Measurements from ENCODE around the gene CD36. TPM values are rescaled to one million over a fixed set of nuclear protein-coding genes. Genes with fewer than 3 reads are reported as not detected.

Gene CD36
- total RNA-seq, 1 experiment from 2014 or later: 0.28 TPM

DNA sequence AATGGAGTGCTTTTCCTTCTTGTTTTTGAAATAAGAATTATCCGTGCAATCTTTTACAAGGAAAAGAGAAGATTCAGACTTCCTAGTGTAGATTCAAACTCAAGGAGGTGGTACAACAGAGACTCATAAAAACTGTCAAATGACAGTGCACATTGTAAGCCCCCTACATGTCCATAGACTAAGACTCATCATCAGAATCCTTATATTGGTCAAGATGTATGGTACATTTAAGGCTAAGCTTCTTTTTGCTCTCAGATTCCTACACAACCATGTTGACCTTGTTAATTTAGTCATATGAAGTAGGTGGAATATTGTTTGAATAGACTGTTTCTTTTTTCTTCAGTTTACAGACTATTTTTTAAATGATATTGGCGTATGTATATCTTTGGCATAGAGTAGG lies 11.6 kb downstream of the CD36 start:
- Histone ChIP-seq H3K27ac (ENCODE audit: insufficient read length, low read depth, low read length) (no peak overlapping the region), H2BK15ac (ENCODE audit: low read depth, low read length) (no peak overlapping the region), H3K14ac (ENCODE audit: insufficient read depth, low read length) (no peak overlapping the region), H4K8ac (replicated peaks; ENCODE audit: insufficient read length, low read depth, low read length) (no peak overlapping the region), H3K18ac (ENCODE audit: insufficient read length, low read depth, low read length) (no peak overlapping the region), H3K79me1 (ENCODE audit: insufficient read depth, low read depth, low read length, poor library complexity, severe bottlenecking) (no peaks in the 10 kb centered on the region), H3K27me3 (ENCODE audit: insufficient read depth, low read length) (no peaks in the 10 kb centered on the region), H3K4ac (ENCODE audit: low read depth, low read length) (no peak overlapping the region), H3K4me2 (ENCODE audit: insufficient read depth, insufficient read length, low read length) (no peak overlapping the region), H2BK20ac (ENCODE audit: low read depth, low read length, poor library complexity, severe bottlenecking) (no peak overlapping the region), H3K9ac (ENCODE audit: extremely low read depth, insufficient read length, low read length) (no peak overlapping the region), H3K56ac (ENCODE audit: insufficient read length, low read depth, low read length) (no peak overlapping the region), H4K91ac (ENCODE audit: insufficient read length, low read depth, low read length) (no peak overlapping the region), H3K23ac (ENCODE audit: insufficient read length, low read depth, low read length) (no peak overlapping the region), H3K9me3 (ENCODE audit: control insufficient read depth, low read depth, low read length) (no peaks in the 10 kb centered on the region), H3K23me2 (ENCODE audit: insufficient read length, low read depth, low read length, poor library complexity, severe bottlenecking) (no peaks in the 10 kb centered on the region), H3K79me2 (ENCODE audit: insufficient read depth, low read length) (no peaks in the 10 kb centered on the region), H4K5ac (ENCODE audit: insufficient read length, low read depth, low read length) (no peak overlapping the region), H3K4me1 (ENCODE audit: insufficient read depth, low read length) (no peaks in the 10 kb centered on the region), H2AFZ (ENCODE audit: low read length) (no peak overlapping the region), H2BK12ac (ENCODE audit: insufficient read length, low read depth, low read length) (no peak overlapping the region), H2BK120ac (ENCODE audit: low read depth, low read length, poor library complexity, severe bottlenecking) (no peak overlapping the region), H2AK5ac (ENCODE audit: insufficient read length, low read length) (no peak overlapping the region), H4K20me1 (ENCODE audit: control insufficient read depth, insufficient read depth, insufficient read length) (no peaks in the 10 kb centered on the region), H2BK5ac (ENCODE audit: insufficient read length, low read length) (no peak overlapping the region), H3T11ph (ENCODE audit: low read length) (no peak overlapping the region)
- Mint-ChIP-seq H3K27ac (no peak overlapping the region), H3K27me3 (ENCODE audit: low read depth) (no peaks in the 10 kb centered on the region), H3K9me3 (no peaks in the 10 kb centered on the region), H3K4me3 (no peak overlapping the region), H3K36me3 (ENCODE audit: insufficient read depth in 1 of 3, low read depth in 3 of 3) (no peaks in the 10 kb centered on the region), H3K4me1 (no peaks in the 10 kb centered on the region)
- WGBS (ENCODE audit: extremely low coverage, insufficient read length, low lambda C conversion rate): no CpG with 5 or more reads among the region's 2 CpGs
- TF ChIP-seq, protein P1, sequence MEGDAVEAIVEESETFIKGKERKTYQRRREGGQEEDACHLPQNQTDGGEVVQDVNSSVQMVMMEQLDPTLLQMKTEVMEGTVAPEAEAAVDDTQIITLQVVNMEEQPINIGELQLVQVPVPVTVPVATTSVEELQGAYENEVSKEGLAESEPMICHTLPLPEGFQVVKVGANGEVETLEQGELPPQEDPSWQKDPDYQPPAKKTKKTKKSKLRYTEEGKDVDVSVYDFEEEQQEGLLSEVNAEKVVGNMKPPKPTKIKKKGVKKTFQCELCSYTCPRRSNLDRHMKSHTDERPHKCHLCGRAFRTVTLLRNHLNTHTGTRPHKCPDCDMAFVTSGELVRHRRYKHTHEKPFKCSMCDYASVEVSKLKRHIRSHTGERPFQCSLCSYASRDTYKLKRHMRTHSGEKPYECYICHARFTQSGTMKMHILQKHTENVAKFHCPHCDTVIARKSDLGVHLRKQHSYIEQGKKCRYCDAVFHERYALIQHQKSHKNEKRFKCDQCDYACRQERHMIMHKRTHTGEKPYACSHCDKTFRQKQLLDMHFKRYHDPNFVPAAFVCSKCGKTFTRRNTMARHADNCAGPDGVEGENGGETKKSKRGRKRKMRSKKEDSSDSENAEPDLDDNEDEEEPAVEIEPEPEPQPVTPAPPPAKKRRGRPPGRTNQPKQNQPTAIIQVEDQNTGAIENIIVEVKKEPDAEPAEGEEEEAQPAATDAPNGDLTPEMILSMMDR (conservative IDR thresholded peaks at IDR 0.05): no peak
- DNase-seq: no peak

All from H9 (cell line).